OCI-LY7 (cell line): ENCODE measurements around the gene RAB30. TPM values are rescaled to one million over a fixed set of nuclear protein-coding genes. Genes with fewer than 3 reads are reported as not detected.

Experiments
- BruUV-seq: library from RNA; stranded (reverse); fragments of 400-500 nt; replicated peaks from 2 replicates; lab custom pipeline; 2021; lab: Mats Ljungman, UMichigan
- CTCF ChIA-PET: fragments of 300-600 bp; sonication (Branson Sonifier 250); formaldehyde crosslinking; loops from one replicate; lab custom pipeline; 2022; ENCODE audit warnings: antibody characterized with exemption; ENCODE audit not compliant: unreplicated experiment; lab: Charles Lee
- POLR2A ChIA-PET: fragments of 300-600 bp; sonication (Branson Sonifier 250); formaldehyde crosslinking; loops from one replicate; lab custom pipeline; 2022; ENCODE audit warnings: antibody characterized with exemption; lab: Charles Lee
- DNase-seq: peaks from one replicate; pipeline ENCODE4 v3.0.0-alpha.2; 2015; ENCODE audit warnings: low spot score
- H2AFZ ChIP-seq: fragments of 200-600 bp; sonication (generic), shearing (Covaris generic); 2 replicates; pipeline ENCODE4 v1.6.1; 2014; ENCODE audit warnings: mild to moderate bottlenecking, antibody characterized with exemption, low read length, moderate library complexity
- H3K27ac ChIP-seq: fragments of 200-600 bp; sonication (generic); 2 replicates; pipeline ENCODE4 v1.5.1; 2014; ENCODE audit warnings: mixed run types, low read depth, mild to moderate bottlenecking, moderate library complexity, low read length, inconsistent platforms; ENCODE audit not compliant: poor library complexity, severe bottlenecking
- H3K36me3 ChIP-seq: fragments of 200-600 bp; sonication (generic); 2 replicates; pipeline ENCODE4 v1.6.1; 2014; ENCODE audit warnings: mild to moderate bottlenecking, antibody characterized with exemption, low read length, moderate library complexity, mixed read lengths; ENCODE audit not compliant: insufficient read depth
- H3K4me1 ChIP-seq: fragments of 200-600 bp; sonication (generic); 2 replicates; pipeline ENCODE4 v1.5.1; 2014; ENCODE audit warnings: mild to moderate bottlenecking, low read length; ENCODE audit not compliant: insufficient read depth, poor library complexity, severe bottlenecking
- H3K4me2 ChIP-seq: fragments of 200-600 bp; sonication (generic); 2 replicates; pipeline ENCODE4 v1.6.1; 2014; ENCODE audit warnings: mild to moderate bottlenecking, low read length
- H3K4me3 ChIP-seq: fragments of 200-600 bp; sonication (generic); 2 replicates; pipeline ENCODE4 v1.5.1; 2014; ENCODE audit warnings: mild to moderate bottlenecking, low read depth, low read length; ENCODE audit not compliant: poor library complexity, severe bottlenecking
- H3K79me2 ChIP-seq: fragments of 200-600 bp; sonication (generic); 2 replicates; pipeline ENCODE4 v1.6.1; 2016; ENCODE audit warnings: low read depth, mild to moderate bottlenecking, low read length, moderate library complexity, mixed read lengths; ENCODE audit not compliant: insufficient read depth
- H3K9me2 ChIP-seq: fragments of 200-600 bp; sonication (generic); 2 replicates; pipeline ENCODE4 v1.6.1; 2016; ENCODE audit warnings: mild to moderate bottlenecking, low read length, mixed read lengths; ENCODE audit not compliant: insufficient read depth
- H3K9me3 ChIP-seq: fragments of 200-600 bp; sonication (generic); 2 replicates; pipeline ENCODE4 v1.6.1; 2014; ENCODE audit warnings: mild to moderate bottlenecking, mixed run types, low read length, mixed read lengths
- H4K20me1 ChIP-seq: fragments of 200-600 bp; sonication (generic); 2 replicates; pipeline ENCODE4 v1.6.1; 2014; ENCODE audit warnings: mild to moderate bottlenecking, antibody characterized with exemption, low read length, moderate library complexity, mixed read lengths; ENCODE audit not compliant: insufficient read depth
- EZH2phosphoT487 ChIP-seq: fragments of 200-600 bp; sonication (generic); IDR thresholded peaks from 2 replicates; pipeline ENCODE4 v1.6.1; 2018; ENCODE audit warnings: low read depth, borderline replicate concordance, mild to moderate bottlenecking, mixed run types, antibody characterized with exemption, low read length, moderate library complexity, mixed read lengths
- intact Hi-C: fragments of 100-400 bp; cut with micrococcal nuclease; formaldehyde crosslinking; loops from one replicate; pipeline ENCODE4 v1.10.0; 2022; ENCODE audit not compliant: unreplicated experiment
- total RNA-seq, 2 experiments: library from RNA; depleted of rRNA in 1 of 2; stranded (reverse); fragments of >200 nt in 1 of 2; shearing (Covaris generic) in 1 of 2; gene quantifications; 2 replicates each; pipeline ENCODE4 v1.2.3, GENCODE V29; 2014 to 2022
- TF ChIP-seq, protein P1 (sequence below): fragments of 200-600 bp; sonication (generic); conservative IDR thresholded peaks from 2 replicates; pipeline ENCODE4 v1.5.1; 2014; ENCODE audit warnings: mild to moderate bottlenecking, antibody characterized with exemption, low read length, moderate library complexity, mixed read lengths

Gene RAB30
- total RNA-seq, 2 experiments from 2014 or later, result 33.3 to 132 TPM

DNA sequence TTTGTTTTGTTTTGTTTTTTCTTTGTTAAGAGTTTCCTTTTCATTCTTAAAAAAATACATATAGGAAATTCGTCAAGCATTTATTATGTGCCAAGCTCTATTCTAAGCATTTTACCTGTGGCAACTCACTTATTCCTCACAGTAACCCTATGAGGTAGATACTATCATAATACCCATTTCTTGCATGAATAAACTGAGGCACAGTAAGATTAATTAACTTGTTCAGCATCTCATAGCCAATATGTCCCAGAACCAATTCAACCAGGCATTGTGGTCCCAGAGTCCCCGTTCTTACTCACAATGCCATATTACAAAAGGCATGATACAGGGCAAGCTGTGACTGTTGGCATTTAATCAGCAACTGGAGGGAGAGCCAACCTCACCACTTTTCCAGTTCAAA is 83.7 kb downstream of the RAB30 start:
- CTCF ChIA-PET, result no interaction called here

DNA sequence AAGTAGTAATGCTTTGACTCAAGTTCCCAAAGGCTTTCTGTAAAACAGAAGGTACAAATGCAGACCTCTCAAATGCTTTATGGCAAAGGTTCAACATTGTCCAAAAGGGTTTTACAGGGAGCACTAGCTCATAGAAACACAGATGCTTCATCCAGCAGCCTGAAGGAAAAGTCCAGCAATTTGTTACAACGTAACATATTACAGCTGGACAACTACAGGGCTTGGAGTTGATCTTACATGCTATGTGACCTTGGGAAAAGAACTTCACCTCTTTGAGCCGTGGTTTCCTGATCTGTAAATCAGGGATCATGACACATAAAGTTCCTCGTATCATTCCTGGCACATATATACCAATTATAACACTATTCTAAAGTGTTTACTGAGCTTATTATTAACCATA is 85.3 kb downstream of the RAB30 start:
- Histone ChIP-seq H3K9me2 (no peaks in the 10 kb centered on the region), H2AFZ (no peak overlapping the region), H3K9me3 (no peaks in the 10 kb centered on the region), H3K4me3 (no peak overlapping the region), H3K36me3 (peaks cover 88% of the 10 kb centered on the region), H3K79me2 (no peaks in the 10 kb centered on the region), H3K27ac (no peak overlapping the region), H3K4me1 (peaks cover 13% of the 10 kb centered on the region), H4K20me1 (no peaks in the 10 kb centered on the region), H3K4me2 (no peak overlapping the region)
- BruUV-seq, result no TSS peak
- no peak for DNase-seq
- intact Hi-C loops, result no loop called here
- CTCF ChIA-PET, result no interaction called here
- POLR2A ChIA-PET, result interaction anchor here (0.6 to 1.4 kb wide), 4 partner anchors 15 to 183 kb away, joined by 3 to 6 read pairs (median 3); no protein-coding TSS in a partner anchor
- no peak for TF ChIP-seq EZH2phosphoT487
- TF ChIP-seq, protein P1, sequence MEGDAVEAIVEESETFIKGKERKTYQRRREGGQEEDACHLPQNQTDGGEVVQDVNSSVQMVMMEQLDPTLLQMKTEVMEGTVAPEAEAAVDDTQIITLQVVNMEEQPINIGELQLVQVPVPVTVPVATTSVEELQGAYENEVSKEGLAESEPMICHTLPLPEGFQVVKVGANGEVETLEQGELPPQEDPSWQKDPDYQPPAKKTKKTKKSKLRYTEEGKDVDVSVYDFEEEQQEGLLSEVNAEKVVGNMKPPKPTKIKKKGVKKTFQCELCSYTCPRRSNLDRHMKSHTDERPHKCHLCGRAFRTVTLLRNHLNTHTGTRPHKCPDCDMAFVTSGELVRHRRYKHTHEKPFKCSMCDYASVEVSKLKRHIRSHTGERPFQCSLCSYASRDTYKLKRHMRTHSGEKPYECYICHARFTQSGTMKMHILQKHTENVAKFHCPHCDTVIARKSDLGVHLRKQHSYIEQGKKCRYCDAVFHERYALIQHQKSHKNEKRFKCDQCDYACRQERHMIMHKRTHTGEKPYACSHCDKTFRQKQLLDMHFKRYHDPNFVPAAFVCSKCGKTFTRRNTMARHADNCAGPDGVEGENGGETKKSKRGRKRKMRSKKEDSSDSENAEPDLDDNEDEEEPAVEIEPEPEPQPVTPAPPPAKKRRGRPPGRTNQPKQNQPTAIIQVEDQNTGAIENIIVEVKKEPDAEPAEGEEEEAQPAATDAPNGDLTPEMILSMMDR, result no peak

More for the DNA sequence above, 83.7 kb downstream of the RAB30 start:
- POLR2A ChIA-PET, result interaction anchor here (0.6 to 1.2 kb wide), 6 partner anchors 11 to 83 kb away, joined by 3 to 4 read pairs (median 3); no protein-coding TSS in a partner anchor
- Histone ChIP-seq H3K4me1 (peaks cover 13% of the 10 kb centered on the region), H2AFZ (no peak overlapping the region), H4K20me1 (no peaks in the 10 kb centered on the region), H3K36me3 (peaks cover 89% of the 10 kb centered on the region), H3K4me3 (no peak overlapping the region), H3K9me2 (no peaks in the 10 kb centered on the region), H3K79me2 (no peaks in the 10 kb centered on the region), H3K9me3 (no peaks in the 10 kb centered on the region), H3K4me2 (no peak overlapping the region), H3K27ac (no peak overlapping the region)
- intact Hi-C loops, result no loop called here
- BruUV-seq, result no TSS peak
- DNase-seq, result no peak
- no peak for TF ChIP-seq EZH2phosphoT487
- TF ChIP-seq, protein P1, result no peak

DNA sequence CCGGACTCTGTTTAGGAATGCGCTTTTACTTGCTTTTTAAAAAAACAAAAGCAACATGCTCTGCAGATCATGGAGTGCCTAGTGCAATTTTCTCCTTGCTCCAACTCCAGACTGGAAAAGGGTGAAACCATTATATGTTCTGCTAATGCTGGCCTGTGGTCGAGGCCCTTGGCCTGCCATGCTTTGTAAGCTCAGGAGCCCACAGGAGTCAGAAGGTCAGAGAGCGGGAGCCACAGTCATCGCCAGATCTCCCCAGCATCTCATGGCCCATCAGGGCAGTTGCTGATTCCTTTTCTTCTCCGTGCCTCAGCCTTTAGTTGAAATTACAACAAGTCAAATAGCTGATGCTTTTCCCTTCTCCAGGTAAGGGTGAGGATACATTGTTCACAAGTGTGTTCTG is 89.8 kb downstream of the RAB30 start:
- no TSS peak for BruUV-seq
- intact Hi-C loops, result no loop called here
- Histone ChIP-seq H3K4me1 (peaks cover 33% of the 10 kb centered on the region), H3K27ac (no peak overlapping the region), H3K4me2 (no peak overlapping the region), H2AFZ (no peak overlapping the region), H3K36me3 (peaks cover 94% of the 10 kb centered on the region), H4K20me1 (no peaks in the 10 kb centered on the region), H3K9me2 (no peaks in the 10 kb centered on the region), H3K79me2 (peaks cover 12% of the 10 kb centered on the region; the same call in 1 of the 2 replicates), H3K4me3 (no peak overlapping the region), H3K9me3 (no peaks in the 10 kb centered on the region; the same call in 1 of the 2 replicates)
- ChIA-PET CTCF (no interaction called here), POLR2A (interaction anchor here (1.0 to 1.8 kb wide), 4 partner anchors 9 to 69 kb away, joined by 3 to 7 read pairs (median 4); no protein-coding TSS in a partner anchor)
- no peak for DNase-seq
- TF ChIP-seq, protein P1, result no peak
- no peak for TF ChIP-seq EZH2phosphoT487
